Occipital lobe (tissue), 2 donors: ENCODE results near the gene DPYD. TPM values are rescaled to one million over a fixed set of nuclear protein-coding genes. Genes with fewer than 3 reads are reported as not detected.

Source experiments
- DNase-seq: peaks from one replicate; lab custom pipeline; 2025; lab: John Stamatoyannopoulos, UW
- total RNA-seq: library from RNA; depleted of rRNA; stranded (reverse); fragments of >200 nt; gene quantifications from one replicate; pipeline ENCODE4 v1.2.3, GENCODE V29; 2014

The DPYD gene
- total RNA-seq, 1 donor from 2014 or later: 72.1 TPM

- no peak for DNase-seq
Observed at GRCh38 chr1:97540346-97540888, 380.4 kb downstream of the DPYD start.

GRCh38 chr1:97538113-97538512, 382.7 kb downstream of the DPYD start:
- DNase-seq: no peak

DNA sequence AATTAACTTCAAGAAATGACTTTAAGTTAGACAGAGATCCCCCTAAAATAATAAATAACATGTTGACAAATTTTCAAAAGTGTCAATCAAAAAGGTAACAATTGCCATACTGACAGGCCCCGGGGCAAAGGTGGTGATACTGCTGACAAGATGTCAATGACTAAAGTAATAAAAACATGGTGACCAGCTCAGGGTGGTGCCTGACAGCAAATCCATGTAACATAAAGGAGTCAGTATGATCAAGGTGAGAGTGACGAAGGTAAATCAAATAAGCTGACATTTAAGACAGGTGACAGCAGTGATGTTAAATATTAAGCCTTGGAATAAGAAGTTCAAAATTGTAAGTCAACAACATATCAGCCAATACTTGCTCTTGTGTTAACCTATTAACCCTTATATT, 387.5 kb downstream of the DPYD start:
- DNase-seq: no peak

DNA sequence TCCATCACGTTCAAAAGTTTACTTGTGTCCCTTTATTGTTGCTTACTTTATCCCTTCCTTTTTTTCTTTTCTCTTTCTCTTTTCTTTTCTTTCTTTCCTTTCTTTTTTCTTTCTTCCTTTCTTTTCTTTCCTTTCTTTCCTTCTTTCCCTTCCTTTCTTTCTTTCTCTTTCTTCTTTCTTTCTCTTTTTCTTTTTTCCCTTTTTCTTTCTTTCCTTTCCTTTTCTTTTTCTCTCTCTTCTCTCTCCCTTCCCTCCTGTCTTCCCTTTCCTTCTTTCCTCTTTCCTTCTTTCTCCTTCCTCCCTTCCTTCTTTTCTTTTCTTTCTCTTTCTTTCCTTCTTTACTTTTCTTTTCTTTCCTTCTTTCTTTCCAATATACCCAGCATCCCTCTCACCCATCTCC, 391.2 kb downstream of the DPYD start:
- DNase-seq: no peak

DNA sequence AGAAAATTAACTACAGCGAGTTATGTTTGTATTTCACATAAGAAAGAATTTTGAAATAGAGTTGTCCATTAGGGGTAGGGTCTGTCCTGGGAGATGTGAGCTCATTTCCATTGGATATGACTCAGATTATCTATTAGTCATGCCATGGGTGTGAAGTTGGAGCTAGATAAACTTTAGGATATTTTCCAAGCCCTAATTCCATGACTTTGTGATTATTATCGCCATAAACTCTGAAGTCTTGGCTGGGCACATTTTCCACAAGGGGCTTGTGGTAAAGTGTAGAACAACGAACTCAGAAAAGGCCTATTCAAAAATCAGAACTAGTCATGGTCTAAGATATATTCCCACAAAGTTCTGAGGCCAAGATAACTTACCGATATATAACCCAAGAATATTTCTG, 396.6 kb downstream of the DPYD start:
- no peak for DNase-seq

DNA sequence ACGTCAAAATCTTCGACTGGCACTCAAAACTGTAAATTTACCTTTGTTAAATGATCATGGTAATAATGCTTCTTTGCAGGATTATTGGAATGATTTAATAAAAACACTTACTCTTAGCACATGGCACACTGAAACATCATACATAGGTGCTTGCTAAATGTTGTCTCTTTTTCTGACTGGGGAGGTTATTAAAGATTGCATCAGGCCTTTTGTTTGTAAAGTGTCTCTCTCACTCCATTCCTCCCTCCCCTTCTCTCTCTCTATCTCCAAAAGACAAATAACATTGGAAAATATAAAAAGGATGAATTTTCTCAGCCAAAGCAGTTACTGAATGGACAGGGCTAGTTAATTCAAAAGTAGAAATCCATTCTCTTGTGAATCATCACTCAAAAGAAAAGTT, 404.2 kb downstream of the DPYD start:
- no peak for DNase-seq

- no peak for DNase-seq
Observed at GRCh38 chr1:97508653-97509218, 412.1 kb downstream of the DPYD start.

GRCh38 chr1:97507863-97508262, 413.0 kb downstream of the DPYD start:
- DNase-seq: no peak

DNA sequence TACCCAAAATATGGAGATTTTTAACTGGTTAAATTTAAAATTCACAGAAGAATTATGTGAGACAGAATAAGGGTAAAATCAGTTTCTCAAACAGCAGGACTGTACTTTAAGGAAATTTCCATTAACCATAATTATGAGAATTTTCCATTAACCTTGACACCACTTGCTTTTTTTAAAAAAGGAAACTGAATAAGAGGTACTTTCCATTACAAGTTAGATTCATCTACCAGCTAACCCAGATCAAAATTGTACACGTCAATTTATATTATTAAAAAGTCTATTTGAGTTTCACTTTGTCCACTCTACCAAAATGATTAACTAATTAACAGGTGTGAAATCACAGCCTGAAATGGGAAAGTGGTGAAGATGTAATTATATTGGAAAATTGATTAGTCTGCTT, 414.5 kb downstream of the DPYD start:
- DNase-seq: no peak

DNA sequence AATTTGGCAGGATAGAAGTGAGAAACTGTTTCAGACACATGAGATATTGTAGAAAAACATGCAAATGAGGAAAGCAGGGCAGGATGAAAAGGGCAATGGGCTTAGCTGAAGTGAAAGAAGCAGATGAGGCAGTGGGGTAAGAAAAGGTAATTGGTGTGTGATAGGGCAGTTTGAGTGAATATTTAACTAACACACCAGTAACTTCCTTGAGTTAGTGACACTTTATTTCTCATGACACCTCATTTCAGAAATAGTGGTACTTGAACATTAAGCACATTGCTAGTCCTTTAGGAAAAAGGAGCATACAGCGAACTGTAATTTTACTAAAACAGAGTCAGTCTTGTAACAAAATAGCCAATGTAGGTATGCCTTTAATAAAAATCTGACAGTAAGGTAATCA, 415.0 kb downstream of the DPYD start:
- no peak for DNase-seq

DNA sequence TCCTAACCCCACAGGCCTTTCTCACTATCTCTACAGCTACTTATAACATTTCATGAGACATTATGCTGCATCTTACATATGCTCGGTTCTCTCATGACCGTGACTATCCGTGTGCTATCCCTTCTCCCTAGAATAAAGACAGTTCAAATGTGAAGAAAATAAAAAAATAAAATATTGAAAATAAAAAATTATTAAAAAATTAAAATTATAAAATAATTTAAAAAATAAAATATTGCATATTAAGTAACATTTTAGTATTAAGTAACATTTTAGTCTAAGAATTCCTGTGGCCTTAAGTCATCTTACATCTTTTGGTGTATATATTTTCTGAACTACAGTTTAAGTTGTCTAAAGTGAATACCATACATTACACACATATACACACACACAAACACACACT, 415.5 kb downstream of the DPYD start:
- no peak for DNase-seq

GRCh38 chr1:97502360-97502759, 418.5 kb downstream of the DPYD start:
- DNase-seq: no peak

DNA sequence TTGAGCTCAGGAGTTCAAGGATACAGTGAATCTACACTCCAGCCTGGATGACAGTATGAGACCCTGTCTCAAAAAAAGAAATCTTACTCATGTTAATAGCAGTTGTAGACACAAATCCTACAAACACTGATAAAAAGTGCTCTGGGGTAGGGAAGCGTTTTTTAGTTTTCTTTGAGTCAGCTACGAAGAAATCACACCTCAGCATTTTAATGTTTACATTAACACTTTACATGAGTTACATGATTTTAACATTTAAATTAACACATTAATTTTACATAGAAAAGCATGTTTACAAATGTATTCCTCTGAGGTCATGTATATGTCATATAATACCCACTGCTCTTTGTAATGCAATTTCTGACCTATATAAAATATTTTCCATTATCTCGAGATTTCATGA, 419.2 kb downstream of the DPYD start:
- no peak for DNase-seq

DNA sequence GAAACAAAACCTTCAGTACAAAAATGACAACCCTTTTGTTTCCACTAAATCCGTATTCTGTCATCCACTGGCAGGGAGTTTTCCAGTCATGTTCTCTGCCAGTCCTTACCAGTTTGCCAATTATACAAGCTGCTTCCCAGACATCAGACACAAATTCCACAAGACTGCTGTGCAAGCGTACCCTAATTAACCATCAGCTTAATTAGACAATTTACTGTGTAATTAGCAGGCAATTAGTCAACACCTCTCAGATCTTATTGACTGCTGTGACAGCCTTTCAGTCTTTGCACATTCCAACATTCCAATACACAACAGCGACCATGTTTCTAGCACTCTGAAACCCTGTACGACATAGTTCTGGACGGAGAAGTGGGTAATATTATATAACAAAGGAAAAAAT, 420.1 kb downstream of the DPYD start:
- DNase-seq: no peak

DNA sequence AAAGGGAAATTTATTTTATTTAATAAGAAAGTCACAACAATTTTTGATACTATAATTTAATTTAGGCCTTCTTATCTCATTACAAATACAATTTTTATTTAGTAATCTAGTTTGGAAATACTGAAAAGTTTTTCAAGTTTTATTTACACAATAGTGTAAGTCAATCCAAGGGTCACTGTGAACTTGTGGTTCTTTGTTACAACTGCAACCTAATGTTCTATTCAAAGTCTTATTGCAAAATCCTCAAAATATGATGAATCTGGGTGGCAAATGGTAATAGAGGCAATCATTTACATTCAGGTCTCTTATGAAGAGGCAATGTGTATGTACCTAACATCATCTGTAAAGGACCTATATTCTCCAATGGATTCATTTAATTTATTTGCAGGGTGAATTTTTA, 421.2 kb downstream of the DPYD start:
- DNase-seq: no peak

DNA sequence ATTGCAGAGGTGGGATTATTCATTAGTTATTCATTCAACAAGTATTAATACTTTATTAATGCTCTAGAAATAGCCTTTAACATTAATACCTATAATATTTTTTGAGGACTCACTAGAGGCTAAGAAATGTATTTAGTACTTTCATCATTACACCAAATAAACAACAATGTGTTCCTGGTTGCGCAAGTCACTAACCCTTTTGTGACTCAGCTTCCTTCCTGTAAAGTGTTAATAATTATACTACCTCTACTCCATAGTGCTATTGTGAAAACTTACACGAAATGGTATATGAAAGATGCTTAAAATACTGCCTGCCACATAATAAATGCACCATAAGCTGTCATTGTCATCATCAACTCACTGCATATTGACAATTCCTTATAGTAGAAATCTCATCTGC, 431.0 kb downstream of the DPYD start:
- no peak for DNase-seq

GRCh38 chr1:97488530-97488929, 432.3 kb downstream of the DPYD start:
- DNase-seq: no peak

DNA sequence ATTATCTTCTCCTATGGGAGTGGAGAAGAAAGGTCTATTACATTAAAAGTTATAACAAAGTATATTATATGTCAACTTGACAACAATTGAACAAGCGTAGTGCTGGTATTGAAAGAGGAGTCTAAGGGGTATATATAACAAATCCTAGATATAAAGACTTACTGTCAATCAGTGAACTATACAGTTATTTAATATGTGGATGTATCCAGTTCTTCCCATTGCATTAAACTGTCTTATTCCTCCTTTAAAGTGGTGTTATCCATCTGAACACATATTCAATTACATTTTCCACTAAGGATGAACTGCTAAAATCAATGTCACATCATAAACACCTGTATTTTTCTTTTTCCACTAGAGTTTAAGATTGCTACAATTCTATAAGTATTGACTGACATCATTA, 438.8 kb downstream of the DPYD start:
- no peak for DNase-seq

GRCh38 chr1:97467445-97467844, 453.4 kb downstream of the DPYD start:
- no peak for DNase-seq

DNA sequence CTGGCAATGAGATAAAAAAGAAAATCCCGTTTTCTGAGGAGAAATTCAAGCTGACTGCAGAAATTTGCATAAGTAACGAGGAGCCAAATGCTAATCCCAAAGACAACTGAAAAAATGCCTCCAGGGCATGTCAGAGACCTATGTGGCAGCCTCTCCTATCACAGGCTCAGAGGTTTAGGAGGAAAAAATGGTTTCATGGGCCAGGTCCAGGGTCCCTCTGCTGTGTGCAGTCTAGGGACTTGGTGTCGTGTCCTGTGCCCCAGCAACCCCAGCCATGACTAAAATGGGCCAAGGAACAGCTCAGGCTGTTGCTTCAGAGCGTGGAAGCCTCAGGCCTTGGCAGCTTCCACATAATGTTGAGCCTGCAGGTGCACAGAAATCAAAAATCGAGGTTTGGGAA, 456.5 kb downstream of the DPYD start:
- no peak for DNase-seq

GRCh38 chr1:97461782-97462181, 459.1 kb downstream of the DPYD start:
- no peak for DNase-seq

DNA sequence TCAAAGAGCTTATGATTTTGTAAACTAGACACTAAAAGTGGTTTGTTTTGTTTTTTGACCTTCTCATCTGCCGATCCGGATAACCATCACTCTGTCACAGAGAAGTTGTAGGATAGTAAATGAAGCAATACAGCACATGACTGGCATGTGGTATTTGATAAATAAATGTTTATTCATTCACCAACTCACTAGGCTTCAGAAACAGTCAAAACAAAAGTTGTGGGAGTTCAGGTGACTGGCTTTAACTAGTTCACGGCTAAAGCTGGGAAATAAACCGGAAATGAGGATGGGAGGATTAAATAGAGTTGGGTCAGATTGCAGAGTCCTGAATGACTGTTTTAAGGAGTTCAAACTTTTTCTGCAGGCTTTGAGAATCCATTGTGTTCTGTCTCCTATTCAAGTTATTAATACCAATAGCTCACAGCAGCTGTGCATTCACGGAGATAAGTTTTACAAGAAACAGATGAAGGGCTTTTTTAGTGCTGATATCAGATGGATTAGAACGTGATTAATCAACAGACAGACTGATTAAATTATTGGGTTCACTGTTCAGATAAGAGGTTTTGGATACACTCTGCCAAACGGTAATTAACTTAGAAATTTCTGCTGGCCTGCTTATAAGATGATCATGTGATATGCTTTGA, 463.3 kb downstream of the DPYD start:
- DNase-seq: no peak

- DNase-seq: no peak
Observed at GRCh38 chr1:97451944-97452343, 468.9 kb downstream of the DPYD start.
